ENCODE results near the gene AOPEP.

AOPEP gene

GRCh38 chr9:94906181-94906580 lies 179.7 kb downstream of the AOPEP start:
- Histone ChIP-seq H3K4me3 (ENCODE audit: low read length, poor library complexity, severe bottlenecking) (no peak overlapping the region), H3K9me2 (replicated peaks; ENCODE audit: low read depth, low read length) (no peaks in the 10 kb centered on the region), H3K79me2 (ENCODE audit: insufficient read depth, low read length) (no peaks in the 10 kb centered on the region), H3K9ac (ENCODE audit: low read depth, low read length, poor library complexity, severe bottlenecking) (no peak overlapping the region), H2AFZ (ENCODE audit: low read length) (no peak overlapping the region), H3K4me1 (ENCODE audit: insufficient read depth, low read length, poor library complexity, severe bottlenecking) (peaks cover 4% of the 10 kb centered on the region), H3K27me3 (ENCODE audit: insufficient read depth, low read length, poor library complexity, severe bottlenecking) (no peaks in the 10 kb centered on the region), H3F3A (ENCODE audit: low read depth) (no peaks in the 10 kb centered on the region), H4K20me1 (ENCODE audit: insufficient read depth, low read length, poor library complexity, severe bottlenecking) (no peaks in the 10 kb centered on the region), H3K9me3 (ENCODE audit: insufficient read depth, low read depth, low read length) (no peaks in the 10 kb centered on the region), H3K36me3 (ENCODE audit: insufficient read depth, low read length) (no peaks in the 10 kb centered on the region), H3K4me2 (ENCODE audit: low read depth, low read length, poor library complexity, severe bottlenecking) (no peak overlapping the region)
- no peak for TF ChIP-seq CTCF (conservative IDR thresholded peaks at IDR 0.05; ENCODE audit: low read length)
- TF ChIP-seq EZH2phosphoT487 (IDR thresholded peaks at IDR 0.05; ENCODE audit: borderline replicate concordance): no peak

GRCh38 chr9:94906713-94907112 lies 180.2 kb downstream of the AOPEP start:
- no peak overlapping the region for H2AFZ ChIP-seq (ENCODE audit: low read length)
- H3K9ac ChIP-seq (ENCODE audit: low read depth, low read length, poor library complexity, severe bottlenecking): no peak overlapping the region
- H3K36me3 ChIP-seq (ENCODE audit: insufficient read depth, low read length): no peaks in the 10 kb centered on the region
- no peaks in the 10 kb centered on the region for H3K79me2 ChIP-seq (ENCODE audit: insufficient read depth, low read length)
- no peaks in the 10 kb centered on the region for H3K9me2 ChIP-seq (replicated peaks; ENCODE audit: low read depth, low read length)
- H3F3A ChIP-seq (ENCODE audit: low read depth): no peaks in the 10 kb centered on the region
- H3K4me3 ChIP-seq (ENCODE audit: low read length, poor library complexity, severe bottlenecking): no peak overlapping the region
- H3K4me1 ChIP-seq (ENCODE audit: insufficient read depth, low read length, poor library complexity, severe bottlenecking): peaks cover 4% of the 10 kb centered on the region
- no peak overlapping the region for H3K4me2 ChIP-seq (ENCODE audit: low read depth, low read length, poor library complexity, severe bottlenecking)
- H3K9me3 ChIP-seq (ENCODE audit: insufficient read depth, low read depth, low read length): no peaks in the 10 kb centered on the region
- no peaks in the 10 kb centered on the region for H3K27me3 ChIP-seq (ENCODE audit: insufficient read depth, low read length, poor library complexity, severe bottlenecking)
- TF ChIP-seq EZH2phosphoT487 (IDR thresholded peaks at IDR 0.05; ENCODE audit: borderline replicate concordance) (no peak), CTCF (conservative IDR thresholded peaks at IDR 0.05; ENCODE audit: low read length) (no peak)
- no peaks in the 10 kb centered on the region for H4K20me1 ChIP-seq (ENCODE audit: insufficient read depth, low read length, poor library complexity, severe bottlenecking)

GRCh38 chr9:94907264-94907936 lies 180.9 kb downstream of the AOPEP start:
- no peaks in the 10 kb centered on the region for H4K20me1 ChIP-seq (ENCODE audit: insufficient read depth, low read length, poor library complexity, severe bottlenecking)
- H2AFZ ChIP-seq (ENCODE audit: low read length): no peak overlapping the region
- H3K9me2 ChIP-seq (replicated peaks; ENCODE audit: low read depth, low read length): no peaks in the 10 kb centered on the region
- no peak overlapping the region for H3K4me3 ChIP-seq (ENCODE audit: low read length, poor library complexity, severe bottlenecking)
- no peak overlapping the region for H3K9ac ChIP-seq (ENCODE audit: low read depth, low read length, poor library complexity, severe bottlenecking)
- no peaks in the 10 kb centered on the region for H3K27me3 ChIP-seq (ENCODE audit: insufficient read depth, low read length, poor library complexity, severe bottlenecking)
- no peaks in the 10 kb centered on the region for H3K36me3 ChIP-seq (ENCODE audit: insufficient read depth, low read length)
- no peak overlapping the region for H3K4me2 ChIP-seq (ENCODE audit: low read depth, low read length, poor library complexity, severe bottlenecking)
- peaks cover 4% of the 10 kb centered on the region for H3K4me1 ChIP-seq (ENCODE audit: insufficient read depth, low read length, poor library complexity, severe bottlenecking)
- no peaks in the 10 kb centered on the region for H3F3A ChIP-seq (ENCODE audit: low read depth)
- no peaks in the 10 kb centered on the region for H3K9me3 ChIP-seq (ENCODE audit: insufficient read depth, low read depth, low read length)
- TF ChIP-seq EZH2phosphoT487 (IDR thresholded peaks at IDR 0.05; ENCODE audit: borderline replicate concordance): no peak
- TF ChIP-seq CTCF (conservative IDR thresholded peaks at IDR 0.05; ENCODE audit: low read length): no peak
- H3K79me2 ChIP-seq (ENCODE audit: insufficient read depth, low read length): no peaks in the 10 kb centered on the region
